HG03521 (cell line): ENCODE results near the gene SIAH2.

Experiments
- ATAC-seq: cut with Tn5 transposase; IDR thresholded peaks from one replicate; pipeline ENCODE4 v1.9.1; 2021; ENCODE audit warnings: mild to moderate bottlenecking, moderate library complexity; ENCODE audit not compliant: unreplicated experiment

SIAH2 gene

GRCh38 chr3:150749255-150749654, 13.7 kb downstream of the SIAH2 start:
- no peak for ATAC-seq

DNA sequence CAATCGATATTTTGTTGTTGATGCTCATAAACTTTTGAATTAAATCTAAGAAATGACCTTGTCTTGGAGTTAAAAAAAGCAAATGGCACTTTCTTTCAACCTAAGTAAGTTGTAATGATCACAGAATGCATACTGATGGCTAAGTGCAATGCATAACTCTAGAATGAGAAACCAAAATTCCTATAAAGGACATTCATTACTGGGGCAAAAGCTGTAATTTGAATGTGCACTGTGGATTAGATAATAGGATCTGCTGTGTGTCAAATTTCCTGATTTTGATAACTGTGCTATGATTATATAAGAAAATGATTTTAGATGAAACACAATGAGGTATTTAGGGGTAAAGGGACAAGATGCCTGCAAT, 14.3 kb downstream of the SIAH2 start:
- ATAC-seq, result no peak

DNA sequence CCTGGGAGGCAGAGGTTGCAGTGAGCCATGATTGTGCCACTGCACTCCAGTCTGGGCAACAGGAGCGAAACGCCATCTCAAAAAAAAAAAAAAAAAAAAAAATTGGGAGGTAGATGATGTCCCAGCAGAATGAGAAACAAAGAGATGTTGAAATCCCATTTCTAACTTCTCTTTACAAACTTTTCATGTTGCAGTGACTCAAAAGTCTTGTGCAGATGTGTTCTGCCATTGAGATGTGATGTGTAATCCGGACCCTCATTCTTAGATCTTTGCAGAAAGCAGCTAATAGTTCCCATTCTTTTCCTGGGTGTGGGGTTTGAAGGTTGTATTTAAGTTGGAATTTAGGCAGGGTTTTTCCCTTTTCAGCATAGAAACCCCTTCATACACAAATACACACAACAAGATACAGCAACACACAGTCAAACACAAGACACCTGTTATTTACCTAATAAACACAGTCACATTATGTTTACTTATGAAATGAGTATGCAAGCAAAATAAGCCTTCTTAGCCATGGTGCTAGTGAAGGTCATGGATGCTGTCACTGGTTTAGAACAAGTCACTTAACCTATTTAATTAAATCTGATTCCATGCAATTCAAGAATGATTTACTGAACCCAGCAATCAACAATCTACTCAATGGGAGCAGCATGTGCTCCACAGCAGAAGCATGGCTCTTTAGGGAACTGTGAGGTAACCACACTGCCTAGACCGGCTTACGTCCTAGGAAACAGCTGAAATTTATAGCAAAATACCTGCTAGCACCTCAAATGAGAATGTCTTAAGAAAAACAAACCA, 14.9 kb downstream of the SIAH2 start:
- no peak for ATAC-seq

DNA sequence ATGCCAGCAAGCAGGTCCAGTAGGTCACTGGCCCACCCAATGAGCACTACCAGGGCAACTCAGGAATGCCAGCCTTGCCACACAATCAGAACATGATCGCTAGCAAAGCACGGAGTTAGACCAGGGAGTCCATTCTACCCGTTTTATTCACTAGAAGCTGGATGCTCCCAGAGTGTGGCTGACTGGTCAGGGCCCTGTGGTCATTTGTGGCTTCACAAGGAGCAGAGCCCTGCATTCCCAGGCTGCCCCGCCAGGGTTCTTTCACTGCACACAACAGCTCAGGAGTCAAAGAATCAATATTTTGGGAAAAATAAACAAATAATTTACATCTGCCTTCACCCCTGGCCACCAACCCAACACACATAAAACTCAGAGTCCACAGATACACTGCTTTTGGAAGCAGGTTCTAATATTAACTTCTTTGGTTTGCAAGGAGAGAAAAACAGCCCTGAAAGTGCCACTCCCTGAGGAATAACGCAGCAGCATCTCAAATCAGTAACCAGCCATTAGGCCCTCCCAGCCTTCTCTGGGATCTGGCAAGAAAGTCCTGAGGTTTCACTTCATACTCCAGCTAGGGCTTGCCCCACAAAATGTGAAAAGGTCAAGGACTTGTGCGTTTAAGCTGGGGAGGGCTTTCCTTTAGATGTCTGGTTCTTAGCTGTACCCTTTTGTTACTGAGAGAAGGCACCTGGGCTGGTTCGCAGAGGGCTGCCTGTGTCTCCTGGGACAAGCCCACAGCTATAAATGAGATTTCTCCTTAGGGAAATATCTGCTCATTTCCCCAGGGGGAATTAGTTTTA, 16.0 kb downstream of the SIAH2 start:
- no peak for ATAC-seq

- no peak for ATAC-seq
Measured at GRCh38 chr3:150745832-150746231, 17.1 kb downstream of the SIAH2 start.

GRCh38 chr3:150744919-150745211, 18.1 kb downstream of the SIAH2 start:
- no peak for ATAC-seq

GRCh38 chr3:150744041-150744918, 18.7 kb downstream of the SIAH2 start:
- ATAC-seq, result no peak

DNA sequence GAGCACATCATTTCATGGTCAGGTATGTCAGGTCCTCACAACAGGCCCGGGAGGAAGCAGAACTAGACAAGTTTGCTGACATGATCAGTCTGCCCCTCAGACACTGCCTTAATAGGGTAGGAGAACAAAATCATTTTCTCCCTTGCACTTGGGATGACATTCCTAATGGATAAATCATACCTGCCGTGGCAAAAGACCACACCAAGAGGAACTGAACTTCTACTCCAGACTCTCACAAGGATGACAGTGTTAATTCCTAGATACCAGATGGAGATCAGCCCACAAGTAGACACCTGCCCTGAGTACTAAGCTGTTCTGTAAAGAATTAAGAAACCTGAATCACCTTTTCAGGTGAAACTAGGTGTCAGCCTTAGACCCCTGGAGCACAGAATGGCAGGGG, 19.5 kb downstream of the SIAH2 start:
- ATAC-seq, result no peak

- ATAC-seq, result no peak
Measured at GRCh38 chr3:150742679-150743078, 20.3 kb downstream of the SIAH2 start.

- no peak for ATAC-seq
Measured at GRCh38 chr3:150742141-150742523, 20.8 kb downstream of the SIAH2 start.

- no peak for ATAC-seq
Measured at GRCh38 chr3:150741497-150742140, 21.4 kb downstream of the SIAH2 start.

GRCh38 chr3:150740733-150741496, 22.1 kb downstream of the SIAH2 start:
- no peak for ATAC-seq

DNA sequence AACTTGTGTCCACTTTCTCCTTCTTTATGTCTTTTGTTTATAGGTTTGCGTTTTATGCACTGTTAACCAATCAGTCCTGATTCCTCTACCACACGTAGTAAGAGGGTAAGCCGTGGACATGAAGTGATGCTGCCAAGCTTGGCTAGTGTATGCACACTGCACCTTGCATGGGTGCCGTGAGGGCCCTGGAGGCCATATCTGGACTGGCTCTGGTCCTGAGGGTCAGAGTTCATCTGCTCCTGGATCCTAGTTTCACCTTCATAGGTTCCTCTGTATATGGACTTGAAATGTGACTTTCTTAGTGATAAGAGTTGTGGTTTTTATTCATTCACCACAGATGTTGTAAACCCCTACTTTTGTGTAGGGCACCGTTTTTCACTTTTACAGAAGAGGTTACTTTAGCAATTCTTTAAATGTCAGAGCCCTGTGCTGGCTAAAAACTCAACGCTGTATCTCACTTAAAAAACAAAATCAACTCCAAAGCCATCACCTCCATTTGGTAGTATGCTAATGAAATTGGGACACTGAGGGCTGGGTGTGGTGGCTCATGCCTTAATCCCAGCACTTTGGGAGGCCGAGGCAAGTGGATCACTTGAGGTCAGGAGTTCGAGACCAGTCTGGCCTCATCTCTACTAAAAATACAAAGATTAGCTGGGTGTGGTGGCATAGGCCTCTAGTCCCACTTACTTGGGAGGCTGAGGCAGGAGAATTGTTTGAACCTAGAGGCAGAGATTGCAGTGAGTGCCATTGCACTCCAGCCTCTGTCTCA, 22.9 kb downstream of the SIAH2 start:
- ATAC-seq, result no peak

DNA sequence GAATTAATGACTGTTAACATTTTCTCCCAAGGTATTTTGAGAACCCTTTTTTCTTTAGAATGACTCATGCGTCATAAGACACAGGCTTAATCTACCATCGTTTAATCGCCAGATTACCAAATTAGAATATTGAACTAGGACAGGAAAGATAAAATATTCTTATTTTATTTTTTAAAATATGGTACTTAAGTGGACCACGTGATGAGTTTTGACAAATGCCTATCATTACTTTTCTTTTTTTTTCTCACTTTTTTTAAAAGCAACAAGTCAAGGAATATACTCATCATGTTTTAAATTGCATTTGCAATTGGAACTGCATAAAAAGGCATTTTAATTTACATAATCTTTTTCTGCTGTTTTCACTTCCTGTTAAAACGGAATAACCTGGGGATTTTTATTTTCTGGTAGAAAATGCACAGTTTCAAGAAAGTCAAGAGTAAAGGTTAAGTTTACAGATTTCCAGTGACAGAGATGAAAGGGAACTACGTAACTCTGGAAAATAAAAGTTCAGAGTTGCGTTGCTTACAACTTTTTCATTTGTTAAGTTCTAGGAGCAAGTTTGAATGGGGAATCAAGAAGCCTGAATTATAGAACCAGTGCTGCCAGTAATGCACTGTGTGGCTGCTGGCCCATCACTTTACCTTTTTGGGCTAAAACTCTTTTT, 23.6 kb downstream of the SIAH2 start:
- no peak for ATAC-seq

DNA sequence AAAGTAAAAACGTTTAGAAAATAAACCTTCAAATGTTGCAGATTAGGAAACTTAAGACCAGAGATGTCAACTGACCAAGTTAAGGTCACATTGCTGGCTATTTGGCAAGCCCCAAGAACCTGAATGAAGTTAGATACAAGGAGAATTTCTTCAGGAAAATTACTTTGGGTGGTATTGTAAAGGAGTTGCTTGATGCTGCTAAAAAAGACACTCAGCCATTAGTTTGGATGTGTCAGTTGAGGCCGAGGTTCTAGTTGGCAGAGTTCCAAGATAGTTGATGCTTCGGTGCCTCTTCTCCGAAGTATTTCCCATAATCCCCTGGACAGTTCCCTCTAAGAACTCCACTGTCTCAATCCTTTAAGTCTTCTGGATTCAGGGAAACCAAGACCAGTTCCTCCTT, 24.3 kb downstream of the SIAH2 start:
- ATAC-seq, result no peak

GRCh38 chr3:150737874-150738679, 24.9 kb downstream of the SIAH2 start:
- ATAC-seq, result no peak

- ATAC-seq, result no peak
Measured at GRCh38 chr3:150736903-150737832, 25.8 kb downstream of the SIAH2 start.
